PC-9 (cell line): ENCODE data around the gene PRKG1.

Experiments used
- CTCF ChIP-seq: fragments of 200-600 bp; sonication (generic); conservative IDR thresholded peaks from 2 replicates; pipeline ENCODE4 v1.6.1; 2017; ENCODE audit warnings: mixed run types, antibody characterized with exemption, mild to moderate bottlenecking, moderate library complexity
- EZH2 ChIP-seq: fragments of 200-600 bp; sonication (generic); IDR thresholded peaks from 2 replicates; pipeline ENCODE4 v1.8.0; 2017; ENCODE audit warnings: antibody characterized with exemption, low read depth

- TF ChIP-seq CTCF = no peak
- no peak for TF ChIP-seq EZH2
These were observed 1194.5 kb downstream of the PRKG1 start for GRCh38 chr10:52268790-52269189.
